Adipocyte (in vitro differentiated cells): ENCODE results near the gene SKI.
"Not testable (repeated sequence)": the region's sequence is repeated elsewhere in the genome, so short reads cannot be mapped to it uniquely, and the experiment has no call there.

Source experiments
- DNase-seq: peaks from one replicate; pipeline ENCODE4 v3.0.0-alpha.2; 2015; ENCODE audit warnings: low read depth
- H3K27me3 ChIP-seq: replicated peaks from 2 replicates; pipeline ENCODE4 v1.7.0; 2013; ENCODE audit warnings: mild to moderate bottlenecking, low read length, moderate library complexity; ENCODE audit not compliant: control insufficient read depth, insufficient read depth
- H3K36me3 ChIP-seq: 2 replicates; pipeline ENCODE4 v1.7.0; 2013; ENCODE audit warnings: low read length, mild to moderate bottlenecking, moderate library complexity; ENCODE audit not compliant: control insufficient read depth, insufficient read depth, severe bottlenecking
- H3K4me1 ChIP-seq: 2 replicates; pipeline ENCODE4 v1.7.0; 2013; ENCODE audit warnings: mild to moderate bottlenecking, low read length, moderate library complexity; ENCODE audit not compliant: control insufficient read depth, insufficient read depth
- H3K4me3 ChIP-seq: 2 replicates; pipeline ENCODE4 v1.7.0; 2013; ENCODE audit warnings: mild to moderate bottlenecking, low read length, moderate library complexity
- H3K9ac ChIP-seq: 2 replicates; pipeline ENCODE4 v1.7.0; 2013; ENCODE audit warnings: mild to moderate bottlenecking, low read length, moderate library complexity
- H3K9me3 ChIP-seq: 2 replicates; pipeline ENCODE4 v1.7.0; 2013; ENCODE audit warnings: mild to moderate bottlenecking, low read length, moderate library complexity; ENCODE audit not compliant: control insufficient read depth

Gene SKI

DNA sequence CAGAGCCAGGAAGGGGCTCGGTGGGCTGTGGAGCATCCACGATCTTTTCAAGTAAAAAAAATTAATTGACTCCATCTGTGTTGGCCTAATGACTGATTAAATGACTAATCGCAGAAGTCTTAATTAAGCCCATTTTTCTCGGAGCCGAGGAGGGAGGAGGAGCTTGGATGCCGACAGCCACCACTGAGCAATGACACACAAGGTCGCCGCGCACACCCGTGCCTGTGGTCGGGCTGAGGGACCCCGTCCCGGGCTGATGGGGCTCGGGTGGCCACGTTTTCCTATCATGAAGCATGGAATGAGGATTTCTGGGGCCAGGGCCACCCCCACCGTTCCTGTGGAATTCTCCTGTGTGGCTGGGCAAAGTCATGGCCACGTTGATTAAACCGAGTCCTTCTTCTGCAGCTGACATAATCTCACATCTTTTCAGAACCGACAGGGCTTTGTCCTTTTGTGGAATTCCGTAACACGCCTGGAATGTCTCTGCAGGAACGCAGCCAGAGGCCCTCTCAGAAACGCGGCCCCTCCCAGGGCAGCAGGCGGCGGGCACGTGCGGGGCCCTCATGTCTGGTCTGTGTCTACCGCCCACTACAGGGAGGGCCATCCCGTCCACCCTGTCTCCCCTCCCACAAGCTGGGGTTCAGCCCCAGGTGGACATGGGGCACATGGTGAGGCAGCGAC lies 102.5 kb downstream of the SKI start:
- peak overlapping the region; percentile 68 for H3K9ac ChIP-seq
- peak overlapping the region; percentile 65 for H3K4me3 ChIP-seq
- peak; percentile 83 for DNase-seq
- H3K36me3 ChIP-seq = no peaks in the 10 kb centered on the region
- H3K9me3 ChIP-seq = no peaks in the 10 kb centered on the region
- no peaks in the 10 kb centered on the region for H3K27me3 ChIP-seq
- peaks cover 12% of the 10 kb centered on the region for H3K4me1 ChIP-seq

DNA sequence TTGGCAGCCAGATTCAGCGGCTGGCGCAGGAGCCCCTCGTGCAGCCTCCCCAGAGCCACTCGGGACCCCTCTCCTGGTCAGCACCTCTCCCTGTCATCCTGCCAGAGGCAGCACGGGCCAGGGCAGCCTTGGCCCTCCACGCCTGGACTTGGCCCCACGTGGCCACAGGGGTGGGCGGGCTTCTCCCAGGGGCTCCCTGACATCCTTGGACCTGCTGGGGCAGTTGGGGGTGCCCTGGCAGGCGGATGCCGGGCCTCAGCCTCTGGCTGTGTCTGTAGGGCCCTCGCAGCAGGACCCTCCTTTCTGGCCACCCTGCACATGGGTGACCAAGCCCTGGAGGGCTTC lies 103.1 kb downstream of the SKI start:
- peak overlapping the region; percentile 68 for H3K9ac ChIP-seq
- no peak for DNase-seq
- no peaks in the 10 kb centered on the region for H3K9me3 ChIP-seq
- no peak overlapping the region for H3K4me3 ChIP-seq
- peaks cover 12% of the 10 kb centered on the region for H3K4me1 ChIP-seq
- H3K36me3 ChIP-seq = no peaks in the 10 kb centered on the region
- no peaks in the 10 kb centered on the region for H3K27me3 ChIP-seq

DNA sequence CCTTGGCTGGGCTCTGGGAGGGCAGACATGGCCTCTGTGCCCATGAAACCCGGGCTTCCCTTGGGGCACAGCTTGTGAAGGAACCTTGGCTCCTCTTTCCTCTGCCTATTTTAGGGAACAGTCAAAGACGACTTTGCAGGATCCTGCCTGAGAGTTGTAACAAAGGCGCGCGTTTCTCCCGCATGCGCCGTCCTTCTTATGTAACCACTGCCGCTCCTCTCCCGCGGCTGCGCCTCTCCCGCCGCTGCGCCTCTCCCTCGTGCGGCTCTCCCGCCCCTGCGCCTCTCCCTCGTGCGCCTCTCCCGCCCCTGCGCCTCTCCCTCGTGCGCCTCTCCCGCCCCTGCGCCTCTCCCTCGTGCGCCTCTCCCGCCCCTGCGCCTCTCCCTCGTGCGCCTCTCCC lies 103.5 kb downstream of the SKI start:
- H3K27me3 ChIP-seq, DNase-seq, H3K4me3 ChIP-seq, H3K9ac ChIP-seq, H3K36me3 ChIP-seq, H3K9me3 ChIP-seq: not testable (repeated sequence)
- peaks cover 12% of the 10 kb centered on the region for H3K4me1 ChIP-seq

DNA sequence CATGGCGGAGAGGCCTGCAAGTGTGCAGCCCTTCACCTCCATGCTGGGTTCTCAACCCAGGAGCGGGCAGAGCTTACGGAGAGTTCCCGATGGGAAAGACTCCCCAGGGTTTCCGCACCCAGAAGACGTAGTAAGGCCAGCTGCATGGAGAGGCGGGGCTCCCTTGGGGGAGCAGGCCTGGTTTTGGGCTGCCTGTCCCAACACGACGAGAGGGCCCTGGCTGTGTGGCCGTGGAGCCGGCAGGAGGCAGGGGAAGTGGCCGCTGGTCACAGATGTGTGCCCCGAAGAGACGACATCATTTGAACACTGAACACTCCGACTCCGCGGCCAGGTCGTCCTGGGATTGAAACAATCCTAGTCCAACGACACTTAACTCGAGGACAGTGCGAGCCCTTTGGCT lies 106.2 kb downstream of the SKI start:
- no peaks in the 10 kb centered on the region for H3K27me3 ChIP-seq
- no peak for DNase-seq
- peaks cover 12% of the 10 kb centered on the region for H3K4me1 ChIP-seq
- no peak overlapping the region for H3K9ac ChIP-seq
- no peaks in the 10 kb centered on the region for H3K36me3 ChIP-seq
- H3K9me3 ChIP-seq = no peaks in the 10 kb centered on the region
- H3K4me3 ChIP-seq = no peak overlapping the region

DNA sequence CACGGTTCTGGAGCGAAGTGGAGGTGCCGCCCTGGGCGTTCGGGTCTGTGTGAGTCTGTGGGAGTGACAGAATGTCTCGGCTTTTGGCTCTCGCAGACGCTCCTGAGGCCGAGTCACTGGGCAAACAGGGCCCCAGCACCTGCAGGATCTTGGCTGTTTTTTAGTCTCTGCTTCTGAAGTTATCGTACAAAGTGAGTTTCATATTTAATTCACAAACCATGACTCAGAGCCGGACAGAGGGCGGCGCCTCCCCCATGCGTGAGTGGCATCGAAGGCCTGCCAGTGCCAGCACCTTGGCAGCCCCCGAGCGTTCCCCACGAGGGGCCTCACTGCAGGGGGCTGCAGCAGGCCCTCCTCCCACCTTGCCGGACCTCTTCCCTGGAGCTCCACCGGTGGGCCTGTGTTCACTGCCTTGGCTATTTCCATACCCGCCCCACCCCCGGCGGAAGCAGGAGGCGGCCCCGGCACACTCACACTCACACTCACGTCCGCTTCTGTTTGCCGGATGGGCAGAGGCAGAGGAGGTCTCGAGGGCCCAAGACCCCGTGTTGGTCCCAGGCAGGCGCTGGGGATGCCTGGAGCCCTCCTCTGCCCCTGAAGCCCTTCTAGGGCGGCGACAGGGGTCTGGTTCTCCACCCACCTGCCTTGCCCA lies 106.9 kb downstream of the SKI start:
- H3K9ac ChIP-seq = no peak overlapping the region
- no peaks in the 10 kb centered on the region for H3K27me3 ChIP-seq
- peaks cover 12% of the 10 kb centered on the region for H3K4me1 ChIP-seq
- no peak for DNase-seq
- H3K4me3 ChIP-seq = no peak overlapping the region
- H3K9me3 ChIP-seq = no peaks in the 10 kb centered on the region
- no peaks in the 10 kb centered on the region for H3K36me3 ChIP-seq

GRCh38 chr1:2335721-2336455 lies 107.8 kb downstream of the SKI start:
- no peaks in the 10 kb centered on the region for H3K27me3 ChIP-seq
- no peak overlapping the region for H3K9ac ChIP-seq
- H3K36me3 ChIP-seq = no peaks in the 10 kb centered on the region
- H3K4me3 ChIP-seq = no peak overlapping the region
- no peaks in the 10 kb centered on the region for H3K9me3 ChIP-seq
- H3K4me1 ChIP-seq = peaks cover 4% of the 10 kb centered on the region
- DNase-seq = no peak

DNA sequence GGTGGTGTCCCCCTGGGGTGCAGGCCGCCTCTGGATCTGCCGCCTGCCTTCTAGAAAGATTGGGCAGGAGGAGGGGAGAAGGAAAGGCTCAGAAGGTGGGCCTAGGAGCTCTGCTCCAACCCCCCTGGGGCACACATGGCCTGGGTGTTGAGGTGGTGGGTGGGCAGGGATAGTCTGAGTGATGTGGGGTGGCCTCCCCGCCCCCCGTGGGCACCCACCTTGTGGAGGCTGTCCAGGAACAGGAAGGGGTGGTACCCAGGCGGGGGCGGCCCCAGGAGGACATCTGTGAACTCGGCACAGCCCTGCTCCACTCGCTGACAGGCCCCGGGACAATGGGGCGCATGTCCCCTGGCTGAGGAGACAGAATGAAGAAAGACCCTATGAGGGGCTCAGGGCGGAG lies 108.4 kb downstream of the SKI start:
- DNase-seq = no peak
- H3K36me3 ChIP-seq = no peaks in the 10 kb centered on the region
- no peak overlapping the region for H3K4me3 ChIP-seq
- H3K27me3 ChIP-seq = no peaks in the 10 kb centered on the region
- H3K9ac ChIP-seq = no peak overlapping the region
- no peaks in the 10 kb centered on the region for H3K4me1 ChIP-seq
- H3K9me3 ChIP-seq = no peaks in the 10 kb centered on the region

DNA sequence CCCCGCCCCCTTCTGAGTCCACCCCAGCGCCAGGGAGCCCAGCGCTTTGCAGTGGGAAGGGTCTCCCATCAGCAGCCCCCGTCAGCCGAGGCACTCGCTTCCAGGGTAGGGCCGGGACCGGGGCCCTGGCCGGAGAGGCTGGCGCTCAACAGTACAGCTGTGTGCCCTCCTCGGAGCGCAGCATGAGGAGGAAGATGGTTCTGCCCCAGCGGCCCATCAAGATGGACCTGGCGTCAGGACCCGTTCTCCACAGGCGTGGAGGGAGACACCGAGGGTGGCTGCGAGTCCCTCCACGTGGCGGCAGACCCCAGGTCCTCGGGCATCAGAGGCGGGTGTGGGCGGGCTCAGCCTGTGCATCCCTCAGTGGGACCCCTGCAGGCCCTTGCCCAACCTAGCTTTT lies 109.0 kb downstream of the SKI start:
- no peak for DNase-seq
- Histone ChIP-seq H3K36me3 (no peaks in the 10 kb centered on the region), H3K9ac (no peak overlapping the region), H3K4me1 (no peaks in the 10 kb centered on the region), H3K4me3 (no peak overlapping the region), H3K27me3 (no peaks in the 10 kb centered on the region), H3K9me3 (no peaks in the 10 kb centered on the region)

DNA sequence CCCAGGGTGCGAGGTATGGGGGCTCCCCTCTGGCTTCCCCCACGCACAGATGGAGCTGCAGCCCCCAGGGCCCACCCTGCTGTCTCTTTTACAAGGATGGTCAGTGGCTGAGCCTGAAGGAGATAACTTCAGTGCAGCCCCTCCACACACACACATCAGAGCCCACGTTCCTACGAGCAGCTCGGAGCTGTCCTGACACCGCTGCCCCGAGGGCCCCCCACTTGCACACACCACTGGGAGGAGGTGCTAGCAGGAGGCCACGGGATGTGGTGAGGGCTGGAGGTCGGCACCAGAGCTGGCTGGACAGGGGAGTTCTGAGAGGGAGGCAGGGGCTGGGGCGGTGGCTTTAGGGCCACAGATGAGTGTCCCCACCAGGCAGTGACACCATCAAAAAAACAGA lies 109.4 kb downstream of the SKI start:
- H3K9ac ChIP-seq = no peak overlapping the region
- H3K4me1 ChIP-seq = no peaks in the 10 kb centered on the region
- no peak for DNase-seq
- H3K36me3 ChIP-seq = no peaks in the 10 kb centered on the region
- no peak overlapping the region for H3K4me3 ChIP-seq
- no peaks in the 10 kb centered on the region for H3K27me3 ChIP-seq
- H3K9me3 ChIP-seq = no peaks in the 10 kb centered on the region

- no peak for DNase-seq
- Histone ChIP-seq H3K4me3 (no peak overlapping the region), H3K9me3 (no peaks in the 10 kb centered on the region), H3K4me1 (no peaks in the 10 kb centered on the region), H3K27me3 (no peaks in the 10 kb centered on the region), H3K9ac (no peak overlapping the region), H3K36me3 (no peaks in the 10 kb centered on the region)
Measured at GRCh38 chr1:2339206-2340085, 111.3 kb downstream of the SKI start.
